A673 (cell line): ENCODE data around the gene SOX6.

Source experiments
- EZH2 ChIP-seq: fragments of 200-600 bp; sonication (generic); IDR thresholded peaks from 2 replicates; pipeline ENCODE4 v1.6.1; 2017; ENCODE audit warnings: borderline replicate concordance, low read depth, mild to moderate bottlenecking, mixed read lengths, antibody characterized with exemption, low read length; ENCODE audit not compliant: poor library complexity, severe bottlenecking
- TF ChIP-seq, protein P1 (sequence below): fragments of 300-800, 200-600 bp; sonication (generic); conservative IDR thresholded peaks from 2 replicates; pipeline ENCODE4 v1.5.1; 2017; ENCODE audit warnings: low read depth, mild to moderate bottlenecking, antibody characterized with exemption, low read length, moderate library complexity, mixed read lengths

DNA sequence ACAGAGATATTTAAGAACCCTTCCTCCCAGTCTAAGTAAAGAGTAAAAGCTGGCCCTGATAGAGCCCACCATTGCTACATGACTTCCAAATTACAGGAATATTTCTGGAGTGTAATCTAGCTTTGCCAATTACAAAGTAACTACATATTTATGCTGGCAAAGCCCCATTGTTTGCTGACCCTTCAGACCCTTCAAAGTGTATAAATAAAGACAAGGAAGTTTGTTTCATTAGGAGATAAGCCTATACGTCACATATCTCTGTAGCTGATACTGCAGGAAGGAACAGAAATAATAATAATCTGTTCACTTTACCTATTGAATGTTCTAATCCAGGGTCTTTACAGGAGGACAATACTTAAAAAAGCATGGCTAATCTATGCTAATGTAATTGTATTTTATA lies 375.1 kb downstream of the SOX6 start:
- TF ChIP-seq, protein P1, sequence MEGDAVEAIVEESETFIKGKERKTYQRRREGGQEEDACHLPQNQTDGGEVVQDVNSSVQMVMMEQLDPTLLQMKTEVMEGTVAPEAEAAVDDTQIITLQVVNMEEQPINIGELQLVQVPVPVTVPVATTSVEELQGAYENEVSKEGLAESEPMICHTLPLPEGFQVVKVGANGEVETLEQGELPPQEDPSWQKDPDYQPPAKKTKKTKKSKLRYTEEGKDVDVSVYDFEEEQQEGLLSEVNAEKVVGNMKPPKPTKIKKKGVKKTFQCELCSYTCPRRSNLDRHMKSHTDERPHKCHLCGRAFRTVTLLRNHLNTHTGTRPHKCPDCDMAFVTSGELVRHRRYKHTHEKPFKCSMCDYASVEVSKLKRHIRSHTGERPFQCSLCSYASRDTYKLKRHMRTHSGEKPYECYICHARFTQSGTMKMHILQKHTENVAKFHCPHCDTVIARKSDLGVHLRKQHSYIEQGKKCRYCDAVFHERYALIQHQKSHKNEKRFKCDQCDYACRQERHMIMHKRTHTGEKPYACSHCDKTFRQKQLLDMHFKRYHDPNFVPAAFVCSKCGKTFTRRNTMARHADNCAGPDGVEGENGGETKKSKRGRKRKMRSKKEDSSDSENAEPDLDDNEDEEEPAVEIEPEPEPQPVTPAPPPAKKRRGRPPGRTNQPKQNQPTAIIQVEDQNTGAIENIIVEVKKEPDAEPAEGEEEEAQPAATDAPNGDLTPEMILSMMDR = no peak
- TF ChIP-seq EZH2 = no peak
